RWPE2 (cell line): ENCODE measurements around the gene NRG2.

ENCODE experiments used
- ATAC-seq: fragments of 200-7000 bp; cut with Tn5 transposase; 3 replicates; pipeline ENCODE4 v1.9.1; 2021; ENCODE audit warnings: low read depth
- DNase-seq: peaks from one replicate; pipeline ENCODE4 v3.0.0-alpha.2; 2020; ENCODE audit warnings: low spot score
- H3K27ac ChIP-seq: fragments of 450-650 bp; 2 replicates; pipeline ENCODE4 v1.5.1; 2017; ENCODE audit warnings: mild to moderate bottlenecking; ENCODE audit not compliant: poor library complexity, severe bottlenecking
- H3K27me3 ChIP-seq: fragments of 250-450 bp; sonication (Bioruptor Pico); 2 replicates; pipeline ENCODE4 v1.5.1; 2021; ENCODE audit warnings: mild to moderate bottlenecking, moderate library complexity; ENCODE audit not compliant: insufficient read depth, poor library complexity, severe bottlenecking
- H3K36me3 ChIP-seq: fragments of 250-450 bp; sonication (Bioruptor Pico); 2 replicates; pipeline ENCODE4 v1.5.1; 2020; ENCODE audit warnings: low read depth, mild to moderate bottlenecking, moderate library complexity
- H3K4me1 ChIP-seq: fragments of 250-450 bp; sonication (Bioruptor Pico); 2 replicates; pipeline ENCODE4 v1.5.1; 2021; ENCODE audit warnings: mild to moderate bottlenecking, moderate library complexity; ENCODE audit not compliant: insufficient read depth, poor library complexity, severe bottlenecking
- H3K4me3 ChIP-seq: fragments of 250-450 bp; sonication (Bioruptor Pico); 2 replicates; pipeline ENCODE4 v1.5.1; 2021; ENCODE audit warnings: mild to moderate bottlenecking, moderate library complexity; ENCODE audit not compliant: severe bottlenecking
- H3K9me3 ChIP-seq: fragments of 250-450 bp; sonication (Bioruptor Pico); 2 replicates; pipeline ENCODE4 v1.5.1; 2021; ENCODE audit warnings: mild to moderate bottlenecking, moderate library complexity; ENCODE audit not compliant: severe bottlenecking
- CTCF ChIP-seq: fragments of 450-650 bp; IDR thresholded peaks from one replicate; pipeline ENCODE4 v1.5.1; 2017; ENCODE audit warnings: mild to moderate bottlenecking, moderate library complexity; ENCODE audit not compliant: poor library complexity, severe bottlenecking

The NRG2 gene

GRCh38 chr5:139904816-139905661 is 138.1 kb downstream of the NRG2 start:
- DNase-seq = no peak
- no peak for ATAC-seq
- Histone ChIP-seq H3K4me1 (no peaks in the 10 kb centered on the region), H3K27me3 (peaks cover 47% of the 10 kb centered on the region), H3K36me3 (no peaks in the 10 kb centered on the region), H3K9me3 (no peaks in the 10 kb centered on the region), H3K27ac (no peak overlapping the region), H3K4me3 (no peak overlapping the region)
- TF ChIP-seq CTCF = no peak

- no peak for ATAC-seq
- DNase-seq = no peak
- Histone ChIP-seq H3K27me3 (peaks cover 47% of the 10 kb centered on the region), H3K36me3 (no peaks in the 10 kb centered on the region), H3K9me3 (no peaks in the 10 kb centered on the region), H3K27ac (no peak overlapping the region), H3K4me3 (no peak overlapping the region), H3K4me1 (no peaks in the 10 kb centered on the region)
- no peak for TF ChIP-seq CTCF
Observed at GRCh38 chr5:139904566-139904815, 138.6 kb downstream of the NRG2 start.

- Histone ChIP-seq H3K27me3 (peaks cover 47% of the 10 kb centered on the region), H3K36me3 (no peaks in the 10 kb centered on the region), H3K27ac (no peak overlapping the region), H3K4me1 (no peaks in the 10 kb centered on the region), H3K4me3 (peak overlapping the region; percentile 17), H3K9me3 (no peaks in the 10 kb centered on the region)
- no peak for DNase-seq
- ATAC-seq = peak; percentile 58
- TF ChIP-seq CTCF = no peak
Observed at GRCh38 chr5:139903795-139904565, 139.1 kb downstream of the NRG2 start.

- no peak for DNase-seq
- no peaks in the 10 kb centered on the region for H3K36me3 ChIP-seq
- TF ChIP-seq CTCF = no peak
- no peak for ATAC-seq
- H3K4me1 ChIP-seq = no peaks in the 10 kb centered on the region
- H3K27ac ChIP-seq = no peak overlapping the region
- peaks cover 47% of the 10 kb centered on the region for H3K27me3 ChIP-seq
- H3K9me3 ChIP-seq = no peaks in the 10 kb centered on the region
- no peak overlapping the region for H3K4me3 ChIP-seq
Observed at GRCh38 chr5:139903450-139903794, 139.7 kb downstream of the NRG2 start.

- Histone ChIP-seq H3K27ac (no peak overlapping the region), H3K4me3 (no peak overlapping the region), H3K9me3 (no peaks in the 10 kb centered on the region), H3K4me1 (no peaks in the 10 kb centered on the region), H3K27me3 (peaks cover 47% of the 10 kb centered on the region), H3K36me3 (no peaks in the 10 kb centered on the region)
- ATAC-seq (no peak), DNase-seq (no peak)
- TF ChIP-seq CTCF = no peak
Observed at GRCh38 chr5:139901986-139902385, 141.1 kb downstream of the NRG2 start.
